Osteoblast (primary cell): ENCODE data around the gene NEDD4L. TPM values are rescaled to one million over a fixed set of nuclear protein-coding genes. Genes with fewer than 3 reads are reported as not detected.

Experiments used
- DNase-seq: peaks from one replicate; pipeline ENCODE4 v3.0.0; 2011; ENCODE audit warnings: low spot score, mixed read lengths; ENCODE audit not compliant: insufficient read length; ENCODE audit errors: missing footprints
- H2AFZ ChIP-seq: 2 replicates; pipeline ENCODE4 v1.6.0; 2011; ENCODE audit warnings: mild to moderate bottlenecking, low read length
- H3K27ac ChIP-seq: 2 replicates; pipeline ENCODE4 v1.5.1; 2011; ENCODE audit warnings: mild to moderate bottlenecking, low read depth, low read length, moderate library complexity
- H3K27me3 ChIP-seq: 2 replicates; pipeline ENCODE4 v1.6.0; 2012; ENCODE audit warnings: mild to moderate bottlenecking, control low read depth, inconsistent platforms, low read length, moderate library complexity; ENCODE audit not compliant: insufficient read depth
- H3K36me3 ChIP-seq: 2 replicates; pipeline ENCODE4 v1.5.1; 2011; ENCODE audit warnings: mild to moderate bottlenecking, low read length, control low read depth, moderate library complexity; ENCODE audit not compliant: insufficient read depth
- H3K4me1 ChIP-seq: 2 replicates; pipeline ENCODE4 v1.5.1; 2011; ENCODE audit warnings: mild to moderate bottlenecking, low read length, control low read depth, moderate library complexity; ENCODE audit not compliant: insufficient read depth
- H3K4me2 ChIP-seq: 2 replicates; pipeline ENCODE4 v1.6.0; 2011; ENCODE audit warnings: mild to moderate bottlenecking, low read length; ENCODE audit not compliant: insufficient read depth
- H3K4me3 ChIP-seq: fragments of 200-600 bp; sonication (generic); 3 replicates; pipeline ENCODE4 v1.5.1; 2012; ENCODE audit warnings: mild to moderate bottlenecking, low read length, inconsistent platforms; ENCODE audit not compliant: insufficient read depth
- H3K79me2 ChIP-seq: 2 replicates; pipeline ENCODE4 v1.6.0; 2012; ENCODE audit warnings: mild to moderate bottlenecking, low read length, control low read depth, inconsistent platforms; ENCODE audit not compliant: insufficient read depth
- H3K9me3 ChIP-seq: 2 replicates; pipeline ENCODE4 v1.5.1; 2011; ENCODE audit warnings: low read depth, low read length, control low read depth
- H4K20me1 ChIP-seq: 2 replicates; pipeline ENCODE4 v1.6.0; 2012; ENCODE audit warnings: mild to moderate bottlenecking, low read length, control low read depth; ENCODE audit not compliant: insufficient read depth
- total RNA-seq: library from RNA; depleted of rRNA; stranded (reverse); fragments of >200 nt; gene quantifications from 2 replicates; pipeline ENCODE4 v1.2.3, GENCODE V29; 2012
- TF ChIP-seq, protein P1 (sequence below): IDR thresholded peaks from 2 replicates; pipeline ENCODE4 v1.5.1; 2011; ENCODE audit warnings: mild to moderate bottlenecking, low read depth, low read length, moderate library complexity; ENCODE audit errors: extremely low read depth

NEDD4L gene
- total RNA-seq, 1 donor: 30.0 TPM

DNA sequence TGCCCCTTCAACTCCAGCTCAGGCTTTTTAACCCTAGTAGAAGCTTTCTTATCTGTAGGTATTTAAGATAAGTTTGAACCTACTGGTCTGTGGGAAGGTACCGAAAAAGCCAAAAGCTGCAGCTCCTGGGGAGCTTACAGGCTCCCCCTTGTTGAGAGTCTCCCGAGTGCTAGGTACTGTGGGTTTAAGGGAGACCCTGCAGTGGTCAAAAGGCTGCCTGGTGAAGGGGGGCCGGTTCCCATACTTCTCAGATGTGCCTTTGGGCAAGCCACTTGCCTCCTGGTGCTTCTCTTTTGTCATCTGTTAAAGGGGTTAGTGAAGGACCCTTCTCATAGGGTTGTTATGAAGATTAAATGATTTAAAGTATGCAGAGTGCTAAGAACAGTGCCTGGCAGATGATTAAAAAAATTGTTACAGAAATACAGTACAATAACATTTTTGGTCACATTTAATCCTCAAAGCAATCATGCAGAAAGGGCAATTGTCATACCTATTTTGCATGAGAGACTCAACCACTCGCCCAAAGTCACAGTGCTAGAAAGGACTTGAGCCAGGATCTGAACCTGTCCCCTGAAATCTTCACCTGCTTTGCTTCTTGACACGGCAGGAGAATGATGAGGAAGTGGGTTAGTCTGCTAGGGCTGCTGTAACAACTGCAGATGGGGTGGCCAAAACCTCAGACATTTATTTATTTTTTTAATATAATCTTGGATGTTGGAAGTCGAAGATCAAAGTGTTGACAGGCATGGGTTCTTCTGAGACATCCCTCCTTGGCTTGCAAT, 62.5 kb downstream of the NEDD4L start:
- Histone ChIP-seq H3K4me3 (no peak overlapping the region), H3K9me3 (no peaks in the 10 kb centered on the region), H3K4me2 (no peak overlapping the region), H3K27me3 (peaks cover 21% of the 10 kb centered on the region), H3K36me3 (no peaks in the 10 kb centered on the region), H2AFZ (no peak overlapping the region), H3K79me2 (no peaks in the 10 kb centered on the region), H3K27ac (no peak overlapping the region), H4K20me1 (no peaks in the 10 kb centered on the region), H3K4me1 (no peaks in the 10 kb centered on the region)
- TF ChIP-seq, protein P1, sequence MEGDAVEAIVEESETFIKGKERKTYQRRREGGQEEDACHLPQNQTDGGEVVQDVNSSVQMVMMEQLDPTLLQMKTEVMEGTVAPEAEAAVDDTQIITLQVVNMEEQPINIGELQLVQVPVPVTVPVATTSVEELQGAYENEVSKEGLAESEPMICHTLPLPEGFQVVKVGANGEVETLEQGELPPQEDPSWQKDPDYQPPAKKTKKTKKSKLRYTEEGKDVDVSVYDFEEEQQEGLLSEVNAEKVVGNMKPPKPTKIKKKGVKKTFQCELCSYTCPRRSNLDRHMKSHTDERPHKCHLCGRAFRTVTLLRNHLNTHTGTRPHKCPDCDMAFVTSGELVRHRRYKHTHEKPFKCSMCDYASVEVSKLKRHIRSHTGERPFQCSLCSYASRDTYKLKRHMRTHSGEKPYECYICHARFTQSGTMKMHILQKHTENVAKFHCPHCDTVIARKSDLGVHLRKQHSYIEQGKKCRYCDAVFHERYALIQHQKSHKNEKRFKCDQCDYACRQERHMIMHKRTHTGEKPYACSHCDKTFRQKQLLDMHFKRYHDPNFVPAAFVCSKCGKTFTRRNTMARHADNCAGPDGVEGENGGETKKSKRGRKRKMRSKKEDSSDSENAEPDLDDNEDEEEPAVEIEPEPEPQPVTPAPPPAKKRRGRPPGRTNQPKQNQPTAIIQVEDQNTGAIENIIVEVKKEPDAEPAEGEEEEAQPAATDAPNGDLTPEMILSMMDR: no peak
- DNase-seq: no peak

DNA sequence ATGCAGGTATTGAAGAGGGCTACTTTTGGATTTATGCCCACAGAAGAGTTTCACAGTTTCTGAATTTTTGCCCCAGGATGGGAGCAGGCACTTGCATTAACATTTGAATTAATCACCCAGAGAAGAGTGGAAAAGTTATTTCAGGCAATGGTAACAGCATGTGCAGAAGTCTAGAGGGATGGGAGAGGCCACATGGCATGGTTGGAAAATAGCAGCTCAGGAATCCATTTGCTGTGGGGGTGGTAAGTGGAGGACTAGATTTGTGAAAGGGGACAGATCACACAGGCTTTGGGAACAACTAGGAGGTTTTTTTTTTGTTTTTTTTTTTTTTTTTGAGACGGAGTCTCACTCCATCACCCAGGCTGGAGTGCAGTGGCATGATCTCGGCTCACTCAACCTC, 65.2 kb downstream of the NEDD4L start:
- Histone ChIP-seq H3K27me3 (peaks cover 19% of the 10 kb centered on the region), H4K20me1 (no peaks in the 10 kb centered on the region), H3K4me3 (no peak overlapping the region), H3K79me2 (no peaks in the 10 kb centered on the region), H3K4me2 (no peak overlapping the region), H2AFZ (no peak overlapping the region), H3K4me1 (no peaks in the 10 kb centered on the region), H3K9me3 (no peaks in the 10 kb centered on the region), H3K27ac (no peak overlapping the region), H3K36me3 (no peaks in the 10 kb centered on the region)
- no peak for DNase-seq
- TF ChIP-seq, protein P1: no peak

DNA sequence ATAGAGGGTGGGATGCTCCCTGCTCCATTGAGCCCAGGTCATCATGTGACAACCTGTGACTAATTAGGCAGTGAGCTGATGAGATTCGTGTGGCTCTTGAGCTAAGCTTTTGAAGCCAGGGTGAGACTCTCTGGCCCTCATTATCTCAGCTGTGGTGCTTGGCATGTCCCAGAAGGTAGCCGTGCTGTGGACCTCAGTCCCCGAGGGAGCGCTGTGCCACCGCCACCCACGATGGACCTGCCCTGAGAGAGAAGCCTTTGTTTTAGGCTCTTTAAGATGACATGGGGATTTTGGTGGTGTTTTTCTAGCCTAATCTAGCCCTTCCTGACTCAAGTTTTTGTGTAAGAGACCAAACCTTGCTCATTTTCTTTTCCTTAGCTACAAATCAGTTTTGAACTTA, 66.4 kb downstream of the NEDD4L start:
- Histone ChIP-seq H3K27me3 (peaks cover 29% of the 10 kb centered on the region), H3K9me3 (no peaks in the 10 kb centered on the region), H3K4me3 (no peak overlapping the region), H3K27ac (no peak overlapping the region), H3K4me1 (no peaks in the 10 kb centered on the region), H4K20me1 (no peaks in the 10 kb centered on the region), H3K36me3 (no peaks in the 10 kb centered on the region), H3K4me2 (no peak overlapping the region), H3K79me2 (no peaks in the 10 kb centered on the region), H2AFZ (no peak overlapping the region)
- DNase-seq: no peak
- TF ChIP-seq, protein P1: no peak

DNA sequence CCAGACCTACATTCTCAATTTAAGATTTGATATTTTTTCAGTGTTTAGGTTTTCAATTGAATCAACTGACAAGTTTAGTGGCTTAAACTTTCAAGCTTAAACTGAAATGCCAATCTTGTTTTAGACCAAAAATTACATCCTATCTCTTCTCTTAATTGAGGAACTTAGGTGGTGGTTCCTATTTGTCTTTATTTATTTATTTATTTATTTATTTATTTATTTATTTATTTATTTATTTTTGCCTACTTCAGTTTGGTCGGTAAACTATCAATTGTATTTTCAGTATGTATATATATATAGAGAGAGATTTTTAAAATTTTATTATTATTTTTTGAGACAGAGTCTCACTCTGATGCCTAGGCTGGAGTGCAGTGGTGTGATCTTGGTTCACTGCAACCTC, 68.1 kb downstream of the NEDD4L start:
- H3K4me2 ChIP-seq: no peak overlapping the region
- H3K36me3 ChIP-seq: no peaks in the 10 kb centered on the region
- no peaks in the 10 kb centered on the region for H3K9me3 ChIP-seq
- no peak overlapping the region for H3K4me3 ChIP-seq
- no peaks in the 10 kb centered on the region for H4K20me1 ChIP-seq
- TF ChIP-seq, protein P1: no peak
- H3K4me1 ChIP-seq: no peaks in the 10 kb centered on the region
- H2AFZ ChIP-seq: no peak overlapping the region
- no peak overlapping the region for H3K27ac ChIP-seq
- no peak for DNase-seq
- H3K27me3 ChIP-seq: peaks cover 21% of the 10 kb centered on the region
- no peaks in the 10 kb centered on the region for H3K79me2 ChIP-seq
